Naive thymus-derived CD8-positive, alpha-beta T cell (primary cell): ENCODE measurements around the gene FASTKD1. TPM values are rescaled to one million over a fixed set of nuclear protein-coding genes. Genes with fewer than 3 reads are reported as not detected.
"Not testable (repeated sequence)": the region's sequence is repeated elsewhere in the genome, so short reads cannot be mapped to it uniquely, and the experiment has no call there.

Experiments
- ATAC-seq, 2 donors: fragments of 150-1000 bp; cut with Tn5 transposase in 1 of 2; sonication (Bioruptor Pico), chemical (Tn5 transposase) in 1 of 2; 1 replicate in 1 of 2; 2 replicates in 1 of 2; pipeline ENCODE4 v1.10.0; 2021; ENCODE audit warnings: mild to moderate bottlenecking in 2 of 2, moderate library complexity in 2 of 2
- POLR2A ChIA-PET: fragments of 350-600 bp; sonication (Branson Sonifier 250); formaldehyde crosslinking; loops from one replicate; lab custom pipeline; 2021; ENCODE audit warnings: antibody characterized with exemption; lab: Charles Lee
- DNase-seq, 10 donors: peaks; one replicate each; pipeline versions ENCODE4 v3.0.0 to v3.0.0-alpha.2; 2020 to 2022
- H3K27ac Mint-ChIP-seq, 10 donors: one replicate each; pipeline ENCODE4 v1.8.0; 2020 to 2022; ENCODE audit warnings: mild to moderate bottlenecking in 10 of 10, mixed read lengths in 10 of 10, moderate library complexity in 4 of 10, inconsistent platforms in 1 of 10
- H3K27me3 Mint-ChIP-seq, 5 donors: one replicate each; pipeline ENCODE4 v1.8.0; 2021 to 2022; ENCODE audit warnings: mixed read lengths in 5 of 5
- H3K36me3 Mint-ChIP-seq, 3 donors: one replicate each; pipeline ENCODE4 v1.8.0; 2020 to 2022; ENCODE audit warnings: mixed read lengths in 3 of 3, mild to moderate bottlenecking in 2 of 3, inconsistent platforms in 1 of 3
- H3K4me1 Mint-ChIP-seq, 4 donors: one replicate each; pipeline ENCODE4 v1.8.0; 2021 to 2022; ENCODE audit warnings: mixed read lengths in 4 of 4
- H3K4me3 Mint-ChIP-seq, 10 donors: one replicate each; pipeline ENCODE4 v1.8.0; 2020 to 2022; ENCODE audit warnings: mild to moderate bottlenecking in 10 of 10, mixed read lengths in 10 of 10, moderate library complexity in 6 of 10, inconsistent platforms in 1 of 10
- H3K9me3 Mint-ChIP-seq, 9 donors: one replicate each; pipeline ENCODE4 v1.8.0; 2020 to 2022; ENCODE audit warnings: mixed read lengths in 9 of 9, mild to moderate bottlenecking in 3 of 9, inconsistent platforms in 1 of 9, moderate library complexity in 1 of 9
- polyA plus RNA-seq, 3 donors: library from polyadenylated mRNA; unstranded; fragments of 300-500 nt; fragmentation: Illumina TruSeq; gene quantifications; one replicate each; pipeline ENCODE4 v1.2.3, GENCODE V29; 2021
- total RNA-seq, 8 experiments: library from RNA in 2 of 8; stranded (reverse) in 2 of 8; gene quantifications; one replicate each; pipeline ENCODE4 v1.2.3 and lab custom pipeline; 2021 to 2026

The FASTKD1 gene
- total and polyA plus RNA-seq, 5 experiments from 2014 or later, result 10.8 to 26.8 (median 17.3) TPM

DNA sequence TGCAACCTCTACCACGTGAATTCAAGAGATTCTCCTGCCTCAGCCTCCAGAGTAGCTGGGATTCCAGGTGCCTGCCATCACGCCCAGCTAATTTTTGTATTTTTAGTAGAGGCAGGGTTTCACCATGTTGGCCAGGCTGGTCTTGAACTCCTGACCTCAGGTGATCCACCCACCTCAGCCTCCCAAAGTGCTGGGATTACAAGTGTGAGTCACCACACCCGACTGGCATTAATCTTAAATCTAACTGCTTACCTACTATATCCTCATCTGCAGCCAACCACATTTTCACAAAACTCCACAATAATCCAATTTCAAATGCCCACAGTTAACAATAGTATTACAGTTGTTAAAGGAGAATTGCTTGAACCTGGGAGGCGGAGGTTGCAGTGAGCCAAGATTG, 2.9 kb downstream of the FASTKD1 start:
- POLR2A ChIA-PET, ATAC-seq, H3K4me3 Mint-ChIP-seq, H3K27ac Mint-ChIP-seq, H3K9me3 Mint-ChIP-seq, DNase-seq, H3K27me3 Mint-ChIP-seq: not testable (repeated sequence)
- Mint-ChIP-seq H3K36me3 (peaks cover 0 to 18% (median 3%) of the 10 kb centered on the region in 3 donors), H3K4me1 (peaks cover 11 to 27% (median 20%) of the 10 kb centered on the region in 4 donors)

- no peaks in the 10 kb centered on the region for H3K9me3 Mint-ChIP-seq
- no peak for ATAC-seq
- H3K27ac Mint-ChIP-seq, result no peak overlapping the region
These were observed 3.7 kb downstream of the FASTKD1 start for GRCh38 chr2:169569948-169570347.

GRCh38 chr2:169565686-169566085, 8.0 kb downstream of the FASTKD1 start:
- H3K4me3 Mint-ChIP-seq, result no peak overlapping the region
- POLR2A ChIA-PET, result interaction anchor here (0.6 to 1.0 kb wide), 2 partner anchors 19 to 239 kb away, joined by 3 to 5 read pairs; no protein-coding TSS in a partner anchor
- DNase-seq, result no peak

More at GRCh38 chr2:169569948-169570347, 3.7 kb downstream of the FASTKD1 start:
- DNase-seq, result no peak
- Mint-ChIP-seq H3K27me3 (no peaks in the 10 kb centered on the region), H3K4me3 (no peak overlapping the region), H3K4me1 (peaks cover 11 to 27% (median 20%) of the 10 kb centered on the region in 4 donors), H3K36me3 (peaks cover 0 to 23% (median 7%) of the 10 kb centered on the region in 3 donors)
- POLR2A ChIA-PET, result no interaction called here

GRCh38 chr2:169562519-169562918, 11.1 kb downstream of the FASTKD1 start:
- H3K27ac Mint-ChIP-seq, result peak overlapping the region in 3 of 10 donors; percentile 15 to 75 (median 61)
- POLR2A ChIA-PET, result interaction anchor here (1.0 to 1.9 kb wide), 3 partner anchors 9 to 22 kb away, joined by 3 to 8 read pairs (median 7); partner anchors contain the start of gene FASTKD1
- ATAC-seq (peak; percentile 51 to 65), DNase-seq (peak in 1 of 10 donors; percentile 20)
- peaks cover 0 to 40% (median 21%) of the 10 kb centered on the region in 3 donors for H3K36me3 Mint-ChIP-seq
- peaks cover 0 to 2% (median 0%) of the 10 kb centered on the region in 9 donors for H3K9me3 Mint-ChIP-seq
- peak overlapping the region in 2 of 10 donors; percentile 42 to 60 for H3K4me3 Mint-ChIP-seq
- peaks cover 0 to under 1% (median 0%) of the 10 kb centered on the region in 4 donors for H3K4me1 Mint-ChIP-seq
- no peaks in the 10 kb centered on the region for H3K27me3 Mint-ChIP-seq

More at GRCh38 chr2:169565686-169566085, 8.0 kb downstream of the FASTKD1 start:
- H3K27me3 Mint-ChIP-seq, result no peaks in the 10 kb centered on the region
- H3K4me1 Mint-ChIP-seq, result peaks cover 3 to 9% (median 7%) of the 10 kb centered on the region in 4 donors
- no peak overlapping the region for H3K27ac Mint-ChIP-seq
- no peak for ATAC-seq
- H3K9me3 Mint-ChIP-seq, result peaks cover 0 to 2% (median 0%) of the 10 kb centered on the region in 9 donors
- peaks cover 0 to 41% (median 15%) of the 10 kb centered on the region in 3 donors for H3K36me3 Mint-ChIP-seq

GRCh38 chr2:169562084-169562483, 11.6 kb downstream of the FASTKD1 start:
- H3K27me3 Mint-ChIP-seq, ATAC-seq, H3K9me3 Mint-ChIP-seq, DNase-seq, H3K4me1 Mint-ChIP-seq: not testable (repeated sequence)
- POLR2A ChIA-PET, result interaction anchor here (1.0 to 1.9 kb wide), 3 partner anchors 10 to 23 kb away, joined by 3 to 8 read pairs (median 7); partner anchors contain the start of gene FASTKD1
- Mint-ChIP-seq H3K4me3 (peak overlapping the region in 2 of 10 donors; percentile 42 to 60), H3K27ac (peak overlapping the region in 3 of 10 donors; percentile 15 to 75 (median 61)), H3K36me3 (peaks cover 0 to 41% (median 21%) of the 10 kb centered on the region in 3 donors)

DNA sequence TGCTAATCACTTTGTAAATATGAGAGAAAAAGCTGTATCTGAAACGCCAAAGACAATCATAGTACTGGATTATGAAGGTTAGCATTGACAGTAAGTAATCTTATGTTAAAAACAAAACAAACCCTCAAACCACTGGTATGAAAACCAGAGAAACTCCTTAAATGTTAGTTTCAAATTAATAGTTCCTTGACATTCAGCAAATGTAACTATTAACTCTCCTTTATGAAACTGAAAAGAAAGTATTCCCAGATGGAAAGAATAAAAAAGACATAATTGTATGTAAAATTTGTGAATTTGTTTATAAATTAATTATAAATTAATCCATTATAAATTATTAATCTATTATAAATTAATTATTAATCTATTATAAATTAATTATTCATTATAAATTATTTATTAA, 12.3 kb downstream of the FASTKD1 start:
- Mint-ChIP-seq H3K36me3 (peaks cover 0 to 47% (median 21%) of the 10 kb centered on the region in 3 donors), H3K27me3 (no peaks in the 10 kb centered on the region), H3K4me1 (no peaks in the 10 kb centered on the region), H3K9me3 (peaks cover 0 to 2% (median 0%) of the 10 kb centered on the region in 9 donors), H3K27ac (peak overlapping the region in 3 of 10 donors; percentile 31 to 65 (median 53)), H3K4me3 (peak overlapping the region in 3 of 10 donors; percentile 17 to 67 (median 30))
- POLR2A ChIA-PET, result interaction anchor here (0.7 kb wide), 2 partner anchors 41 to 182 kb away, joined by 3 to 4 read pairs; no protein-coding TSS in a partner anchor
- no peak for ATAC-seq
- DNase-seq, result no peak

DNA sequence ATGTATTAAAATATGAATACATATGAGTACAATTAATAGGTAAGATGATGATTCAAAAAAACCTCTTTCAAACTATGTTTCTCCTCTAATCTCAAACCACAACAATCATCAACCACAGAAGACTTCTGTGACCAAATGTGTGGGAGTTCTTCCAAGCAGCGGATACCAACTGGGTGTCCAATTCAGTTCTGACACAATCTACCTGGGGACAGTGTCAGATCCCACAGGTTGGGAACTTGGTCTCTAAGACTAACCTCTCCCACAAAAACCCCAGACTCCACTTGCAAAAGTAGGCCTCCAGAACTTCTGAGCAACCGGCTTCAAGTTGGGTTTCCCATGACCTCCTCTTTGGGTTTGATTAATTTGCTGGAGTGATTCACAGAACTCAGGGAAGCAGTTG, 26.9 kb downstream of the FASTKD1 start:
- peaks cover 4 to 66% (median 13%) of the 10 kb centered on the region in 3 donors for H3K36me3 Mint-ChIP-seq

GRCh38 chr2:169542433-169542832, 31.2 kb downstream of the FASTKD1 start:
- Mint-ChIP-seq H3K36me3 (peaks cover 4 to 69% (median 14%) of the 10 kb centered on the region in 3 donors), H3K4me1 (no peaks in the 10 kb centered on the region), H3K9me3 (no peaks in the 10 kb centered on the region), H3K27me3 (no peaks in the 10 kb centered on the region), H3K4me3 (no peak overlapping the region), H3K27ac (no peak overlapping the region)
- DNase-seq (no peak), ATAC-seq (no peak)
- POLR2A ChIA-PET, result no interaction called here

More for the DNA sequence above, 26.9 kb downstream of the FASTKD1 start:
- H3K27me3 Mint-ChIP-seq, result no peaks in the 10 kb centered on the region
- no peak overlapping the region for H3K27ac Mint-ChIP-seq
- DNase-seq (no peak), ATAC-seq (no peak)
- no peaks in the 10 kb centered on the region for H3K4me1 Mint-ChIP-seq
- H3K4me3 Mint-ChIP-seq, result no peak overlapping the region
- POLR2A ChIA-PET, result no interaction called here
- no peaks in the 10 kb centered on the region for H3K9me3 Mint-ChIP-seq

DNA sequence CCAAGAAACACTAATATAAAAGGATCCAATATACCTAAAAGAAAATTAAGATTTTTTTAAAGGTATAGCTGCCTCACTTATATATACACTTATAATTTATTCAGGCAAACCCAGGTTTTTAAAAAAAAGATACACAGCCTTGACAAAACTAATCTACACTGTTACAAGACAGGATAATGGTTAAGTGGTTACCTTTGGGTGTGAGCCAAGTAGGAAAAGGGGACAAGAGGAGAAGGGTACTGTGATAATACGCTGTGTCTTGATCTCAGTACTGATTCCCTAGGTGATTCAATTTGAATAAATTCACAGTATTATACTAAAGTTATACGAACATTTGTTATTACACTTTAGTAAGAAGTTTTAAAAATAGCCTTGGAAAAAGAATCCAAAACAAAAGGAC, 33.5 kb downstream of the FASTKD1 start:
- Mint-ChIP-seq H3K36me3 (peaks cover 4 to 60% (median 13%) of the 10 kb centered on the region in 3 donors), H3K27ac (no peak overlapping the region), H3K9me3 (no peaks in the 10 kb centered on the region)

DNA sequence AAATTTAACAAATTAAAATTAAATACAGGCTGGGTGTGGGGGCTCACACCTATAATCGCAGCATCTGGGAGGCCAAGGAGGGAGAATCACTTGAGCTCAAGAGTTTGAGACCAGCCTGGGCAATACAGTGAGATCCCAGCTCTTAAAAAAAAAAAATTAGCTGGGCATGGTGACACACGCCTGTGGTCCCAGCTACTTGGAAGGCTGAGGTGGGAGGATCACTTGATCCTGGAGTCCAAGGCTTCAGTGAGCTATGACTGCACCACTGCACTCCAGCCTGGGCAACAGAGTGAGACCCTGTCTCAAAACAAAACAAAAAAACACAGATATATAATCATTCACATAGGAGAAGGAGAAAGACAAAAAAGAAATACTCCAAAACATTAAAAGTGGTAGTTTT, 34.2 kb downstream of the FASTKD1 start:
- peaks cover 4 to 63% (median 13%) of the 10 kb centered on the region in 3 donors for H3K36me3 Mint-ChIP-seq
- DNase-seq, POLR2A ChIA-PET, H3K9me3 Mint-ChIP-seq, H3K4me3 Mint-ChIP-seq, H3K4me1 Mint-ChIP-seq, H3K27ac Mint-ChIP-seq, ATAC-seq, H3K27me3 Mint-ChIP-seq: not testable (repeated sequence)

More for the DNA sequence above, 33.5 kb downstream of the FASTKD1 start:
- Mint-ChIP-seq H3K27me3 (no peaks in the 10 kb centered on the region), H3K4me3 (no peak overlapping the region), H3K4me1 (no peaks in the 10 kb centered on the region)
- DNase-seq (no peak), ATAC-seq (no peak)
- POLR2A ChIA-PET, result no interaction called here

DNA sequence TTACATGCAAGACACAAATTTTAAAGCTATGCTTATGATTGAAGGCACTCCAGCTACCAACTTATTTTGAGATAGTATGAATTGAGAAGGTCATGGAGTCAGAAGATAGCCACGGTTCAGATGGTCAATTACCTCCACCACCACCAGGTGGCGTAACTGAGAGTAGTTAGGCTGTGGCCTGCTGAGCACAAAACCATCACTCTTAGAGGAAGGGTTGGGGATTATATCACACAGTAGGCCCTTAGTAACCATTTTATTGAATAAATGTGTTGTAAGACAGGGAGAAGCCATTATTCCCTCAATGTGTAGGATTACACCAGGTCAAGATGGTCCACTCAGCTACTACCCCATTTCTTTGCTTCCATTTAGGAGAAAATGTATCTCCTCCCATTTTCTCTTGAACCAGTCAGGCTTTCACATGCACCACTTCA, 45.4 kb downstream of the FASTKD1 start:
- Mint-ChIP-seq H3K9me3 (no peaks in the 10 kb centered on the region), H3K27me3 (no peaks in the 10 kb centered on the region), H3K4me1 (peaks cover 0 to 1% (median 0%) of the 10 kb centered on the region in 4 donors), H3K4me3 (no peak overlapping the region), H3K27ac (peak overlapping the region in 2 of 10 donors; percentile 23 to 31), H3K36me3 (peaks cover 0 to 21% (median 0%) of the 10 kb centered on the region in 3 donors)
- peak; percentile 76 to 82 for ATAC-seq
- POLR2A ChIA-PET, result no interaction called here
- peak; percentile 43 to 79 (median 64) for DNase-seq

GRCh38 chr2:169526451-169526850, 47.2 kb downstream of the FASTKD1 start:
- H3K27me3 Mint-ChIP-seq, result no peaks in the 10 kb centered on the region

DNA sequence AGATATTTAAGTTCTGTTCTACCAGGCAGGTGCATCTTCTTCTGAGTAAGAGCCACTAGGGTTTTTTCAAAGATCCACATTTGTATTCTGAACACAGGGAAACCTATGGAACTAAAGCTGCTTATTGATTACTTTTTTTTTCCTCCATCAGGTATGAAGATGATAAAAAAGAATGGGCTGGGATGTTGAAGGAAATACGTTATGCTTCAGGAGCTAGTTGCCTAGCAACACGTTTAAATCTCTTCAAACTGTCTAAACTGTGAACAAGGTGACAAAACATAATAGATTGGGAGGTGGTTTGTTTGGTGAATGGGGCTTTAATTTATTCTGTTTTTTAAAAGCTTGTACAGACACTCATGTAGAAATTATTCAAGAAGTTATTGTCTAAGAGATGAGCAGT, 48.2 kb downstream of the FASTKD1 start:
- Mint-ChIP-seq H3K27ac (peak overlapping the region in 1 of 10 donors; percentile 21), H3K36me3 (peaks cover 0 to 13% (median 0%) of the 10 kb centered on the region in 3 donors), H3K4me3 (no peak overlapping the region), H3K27me3 (no peaks in the 10 kb centered on the region), H3K9me3 (no peaks in the 10 kb centered on the region), H3K4me1 (peaks cover 0 to 1% (median 0%) of the 10 kb centered on the region in 4 donors)
- ATAC-seq (no peak), DNase-seq (no peak)
- POLR2A ChIA-PET, result no interaction called here

More at GRCh38 chr2:169526451-169526850, 47.2 kb downstream of the FASTKD1 start:
- no peak for ATAC-seq
- no peak for DNase-seq
- no peak overlapping the region for H3K27ac Mint-ChIP-seq
- H3K36me3 Mint-ChIP-seq, result peaks cover 0 to 16% (median 0%) of the 10 kb centered on the region in 3 donors
- H3K4me3 Mint-ChIP-seq, result no peak overlapping the region
- no peaks in the 10 kb centered on the region for H3K9me3 Mint-ChIP-seq
- POLR2A ChIA-PET, result no interaction called here
- peaks cover 0 to 1% (median 0%) of the 10 kb centered on the region in 4 donors for H3K4me1 Mint-ChIP-seq
